ENCODE data around the gene ZNF532. TPM values are rescaled to one million over a fixed set of nuclear protein-coding genes. Genes with fewer than 3 reads are reported as not detected.

The ZNF532 gene
- total RNA-seq, 4 donors from 2014 or later: 41.7 to 73.6 (median 53.3) TPM

DNA sequence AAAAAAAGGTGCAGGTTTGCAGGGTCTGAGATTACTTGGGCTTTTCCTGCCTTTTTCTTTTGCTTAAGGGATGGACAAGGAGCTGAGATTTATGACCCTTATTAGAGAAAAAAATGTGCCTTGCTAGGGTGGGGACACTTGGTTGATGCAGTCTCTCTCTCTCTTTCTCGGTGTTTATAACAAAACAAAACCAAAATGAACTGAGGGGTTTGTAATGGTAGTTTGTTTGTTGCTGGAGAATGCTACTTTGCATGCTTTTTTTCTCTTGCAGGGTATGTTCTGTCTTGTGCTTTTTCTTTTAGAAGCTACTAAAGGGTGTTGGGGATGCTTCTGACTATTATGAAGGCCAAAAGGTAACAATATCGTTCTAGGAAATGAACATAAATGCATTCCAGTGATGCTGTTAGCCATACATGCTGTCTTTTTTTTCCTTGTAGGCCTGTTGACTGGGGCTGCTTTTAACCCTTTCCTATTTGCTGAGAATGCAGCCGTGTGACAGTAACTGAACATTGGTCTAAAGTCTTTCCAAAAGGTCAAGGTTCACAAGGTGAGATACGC, 435 bp downstream of the ZNF532 start:
- TF ChIP-seq, protein P1, sequence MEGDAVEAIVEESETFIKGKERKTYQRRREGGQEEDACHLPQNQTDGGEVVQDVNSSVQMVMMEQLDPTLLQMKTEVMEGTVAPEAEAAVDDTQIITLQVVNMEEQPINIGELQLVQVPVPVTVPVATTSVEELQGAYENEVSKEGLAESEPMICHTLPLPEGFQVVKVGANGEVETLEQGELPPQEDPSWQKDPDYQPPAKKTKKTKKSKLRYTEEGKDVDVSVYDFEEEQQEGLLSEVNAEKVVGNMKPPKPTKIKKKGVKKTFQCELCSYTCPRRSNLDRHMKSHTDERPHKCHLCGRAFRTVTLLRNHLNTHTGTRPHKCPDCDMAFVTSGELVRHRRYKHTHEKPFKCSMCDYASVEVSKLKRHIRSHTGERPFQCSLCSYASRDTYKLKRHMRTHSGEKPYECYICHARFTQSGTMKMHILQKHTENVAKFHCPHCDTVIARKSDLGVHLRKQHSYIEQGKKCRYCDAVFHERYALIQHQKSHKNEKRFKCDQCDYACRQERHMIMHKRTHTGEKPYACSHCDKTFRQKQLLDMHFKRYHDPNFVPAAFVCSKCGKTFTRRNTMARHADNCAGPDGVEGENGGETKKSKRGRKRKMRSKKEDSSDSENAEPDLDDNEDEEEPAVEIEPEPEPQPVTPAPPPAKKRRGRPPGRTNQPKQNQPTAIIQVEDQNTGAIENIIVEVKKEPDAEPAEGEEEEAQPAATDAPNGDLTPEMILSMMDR (IDR thresholded peaks at IDR 0.05): no peak
- no peak for ATAC-seq (ENCODE audit: low FRiP score)
- no peak for DNase-seq (ENCODE audit: low spot score)

DNA sequence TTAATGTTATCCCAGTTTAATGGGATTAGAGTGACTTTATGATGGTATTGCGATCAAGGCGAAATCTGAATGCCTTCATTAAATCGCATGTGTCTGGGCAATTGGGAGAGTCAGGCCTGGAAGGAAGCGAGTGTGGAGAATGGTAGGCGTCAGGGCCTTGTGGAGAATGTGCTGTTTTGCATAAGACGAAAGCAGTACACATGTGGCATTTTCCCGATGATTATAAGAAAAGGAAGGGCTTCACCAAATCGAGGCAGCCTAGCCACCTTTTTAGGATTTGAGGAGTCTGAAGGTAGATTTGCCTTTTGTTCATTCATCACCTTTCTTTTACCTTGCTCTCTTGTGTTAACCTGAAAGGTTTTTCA, 1.0 kb downstream of the ZNF532 start:
- DNase-seq (ENCODE audit: low spot score): no peak
- ATAC-seq (ENCODE audit: low FRiP score): no peak
- TF ChIP-seq, protein P1 (IDR thresholded peaks at IDR 0.05): no peak

DNA sequence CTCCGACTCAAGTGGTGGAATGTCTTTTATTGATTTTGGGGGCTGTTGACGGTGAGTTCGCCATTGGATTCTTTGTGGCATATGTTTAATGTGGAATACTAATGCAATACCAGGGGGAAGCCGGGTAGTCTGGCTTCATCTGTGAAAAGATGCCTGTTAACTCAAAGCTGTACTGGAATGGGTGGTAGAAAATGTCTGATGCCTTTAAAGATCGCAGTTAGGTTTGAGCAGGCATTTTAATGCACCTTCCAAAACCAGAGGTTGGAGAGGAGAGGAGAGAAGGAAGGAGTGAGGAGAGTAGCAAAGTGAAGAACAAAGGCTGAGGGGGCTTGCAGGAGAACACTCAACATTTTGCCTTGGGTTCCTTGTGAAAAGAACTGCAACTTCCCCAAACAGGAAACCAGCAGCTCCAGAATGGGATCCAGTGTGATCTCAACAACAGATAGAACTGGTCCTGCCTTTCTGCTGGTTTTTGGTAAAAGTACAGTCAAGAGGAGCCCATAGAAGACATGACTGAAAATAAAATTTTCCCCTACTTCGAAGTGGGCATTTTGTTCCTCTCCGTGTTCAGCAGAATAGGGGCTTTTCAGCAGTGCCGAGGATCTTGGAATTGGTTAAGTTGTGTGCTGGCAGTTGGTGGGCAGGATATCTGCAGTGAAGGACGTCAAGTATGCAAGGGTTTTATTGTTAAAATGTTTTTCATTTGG, 1.5 kb downstream of the ZNF532 start:
- no peak for ATAC-seq (ENCODE audit: low FRiP score)
- DNase-seq (ENCODE audit: low spot score): no peak
- TF ChIP-seq, protein P1 (IDR thresholded peaks at IDR 0.05): no peak

DNA sequence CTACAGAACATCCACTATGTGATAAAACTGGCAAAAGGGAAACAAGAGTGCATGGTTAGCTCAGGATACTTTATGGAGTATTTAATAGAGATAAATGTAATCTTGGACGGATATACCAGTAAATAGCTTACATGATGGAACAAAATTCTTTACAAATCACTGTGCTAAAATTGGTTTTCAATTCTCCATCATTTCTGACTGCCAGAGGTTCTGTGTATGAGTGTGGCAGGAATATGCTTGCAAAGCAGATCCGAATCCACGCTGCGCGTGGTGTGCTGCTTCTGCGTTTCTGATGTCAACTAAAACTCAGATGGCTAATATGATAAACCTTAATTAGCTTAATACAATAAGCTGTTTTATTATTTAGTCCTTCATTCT, 2.1 kb downstream of the ZNF532 start:
- TF ChIP-seq, protein P1 (IDR thresholded peaks at IDR 0.05): no peak
- DNase-seq (ENCODE audit: low spot score) (no peak), ATAC-seq (ENCODE audit: low FRiP score) (no peak)

DNA sequence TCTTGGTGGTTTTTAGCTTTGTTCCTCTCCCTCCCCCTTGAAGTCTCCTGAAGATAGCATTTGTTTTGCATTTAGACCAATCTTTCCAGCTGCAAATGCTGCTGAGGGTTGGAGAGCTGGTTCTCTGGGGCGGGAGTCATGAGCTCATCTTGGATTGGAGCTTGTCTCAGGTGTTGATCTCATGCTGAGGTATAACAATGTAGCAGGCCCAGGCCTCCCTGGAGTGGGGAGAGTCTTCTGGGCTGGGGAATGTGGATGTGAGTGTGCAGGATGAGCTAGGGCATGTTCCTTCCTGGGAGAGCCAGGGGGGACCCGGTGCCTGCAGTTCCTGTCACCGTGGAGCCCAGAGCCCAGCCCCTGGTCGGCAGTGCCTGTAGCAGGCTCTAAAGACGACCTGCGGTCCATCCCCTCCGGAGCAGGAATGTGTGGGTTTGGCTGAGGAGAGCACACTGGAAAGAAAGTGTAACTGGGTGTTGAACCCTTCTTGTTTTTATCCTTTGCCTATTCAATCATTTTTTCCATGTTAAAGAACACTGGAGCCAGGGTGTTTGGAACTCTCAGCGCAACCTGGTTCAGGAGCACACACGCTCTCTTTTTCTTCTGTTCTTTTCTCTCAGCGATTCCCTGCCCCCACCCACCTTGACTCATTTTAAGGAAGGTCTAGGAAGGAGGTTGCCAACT, 2.7 kb downstream of the ZNF532 start:
- TF ChIP-seq, protein P1 (IDR thresholded peaks at IDR 0.05): no peak
- no peak for ATAC-seq (ENCODE audit: low FRiP score)
- DNase-seq (ENCODE audit: low spot score): no peak

DNA sequence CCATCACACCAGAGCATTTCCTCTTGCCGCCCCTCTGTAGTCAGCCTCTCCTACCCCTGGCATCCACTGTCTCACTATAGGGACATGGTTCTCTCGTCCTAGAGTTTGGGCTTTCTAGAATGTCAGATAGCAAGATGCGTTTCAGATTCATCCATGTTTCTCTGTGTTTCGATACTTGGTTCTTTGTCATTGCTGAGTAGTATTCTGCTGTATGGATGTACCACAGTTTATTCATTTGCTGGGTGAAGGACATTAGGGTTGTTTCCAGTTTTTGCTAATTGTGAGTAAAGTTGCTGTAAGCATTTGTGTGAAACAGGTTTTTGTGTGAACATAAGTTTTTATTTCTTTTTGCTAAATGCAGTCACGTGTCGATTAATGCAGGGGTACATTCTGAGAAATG, 3.8 kb downstream of the ZNF532 start:
- ATAC-seq (ENCODE audit: low FRiP score) (no peak), DNase-seq (ENCODE audit: low spot score) (no peak)
- TF ChIP-seq, protein P1 (IDR thresholded peaks at IDR 0.05): no peak

DNA sequence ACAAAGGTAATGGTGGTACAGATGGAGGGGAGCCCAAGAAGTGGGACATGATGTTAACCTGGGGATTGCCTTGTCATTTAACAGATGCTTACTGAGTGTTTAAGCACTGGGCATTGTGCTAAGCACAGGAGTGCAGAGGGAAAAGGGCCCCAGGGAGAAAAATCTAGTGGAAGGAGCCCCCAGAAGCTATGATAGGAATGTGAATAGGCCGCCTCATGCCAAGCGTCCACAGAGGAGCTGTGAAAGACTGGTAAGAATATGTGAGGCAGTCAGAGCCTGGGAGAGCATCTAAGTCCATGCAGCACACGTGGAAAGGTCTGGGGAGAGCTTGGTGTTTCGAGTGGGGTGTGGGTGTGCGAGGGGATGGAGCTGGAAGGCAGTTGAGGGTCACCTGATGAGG, 5.5 kb downstream of the ZNF532 start:
- DNase-seq (ENCODE audit: low spot score) (no peak), ATAC-seq (ENCODE audit: low FRiP score) (no peak)
- TF ChIP-seq, protein P1 (IDR thresholded peaks at IDR 0.05): no peak

Measured in omental fat pad (tissue), 4 donors.